Endodermal cell (in vitro differentiated cells): ENCODE results near the gene TAMM41. TPM values are rescaled to one million over a fixed set of nuclear protein-coding genes. Genes with fewer than 3 reads are reported as not detected.

Source experiments
- DNase-seq: peaks from one replicate; pipeline ENCODE4 v3.0.0-alpha.2; 2017
- H3K27ac ChIP-seq: 2 replicates; pipeline ENCODE4 v1.5.1; 2013; ENCODE audit warnings: mild to moderate bottlenecking, low read depth, low read length, moderate library complexity
- H3K27me3 ChIP-seq: 2 replicates; pipeline ENCODE4 v1.6.1; 2013; ENCODE audit warnings: mild to moderate bottlenecking, low read length, moderate library complexity; ENCODE audit not compliant: insufficient read depth, control insufficient read depth, poor library complexity, severe bottlenecking
- H3K36me3 ChIP-seq: 2 replicates; pipeline ENCODE4 v1.7.0; 2013; ENCODE audit warnings: mild to moderate bottlenecking, low read length, moderate library complexity; ENCODE audit not compliant: control insufficient read depth, insufficient read depth
- H3K4me1 ChIP-seq: one replicate; pipeline ENCODE4 v1.7.0; 2013; ENCODE audit warnings: low read length; ENCODE audit not compliant: control insufficient read depth, insufficient read depth
- H3K4me3 ChIP-seq: 2 replicates; pipeline ENCODE4 v1.5.1; 2013; ENCODE audit warnings: mild to moderate bottlenecking, low read length, moderate library complexity
- H3K9ac ChIP-seq: 2 replicates; pipeline ENCODE4 v1.6.1; 2013; ENCODE audit warnings: mild to moderate bottlenecking, low read length, moderate library complexity; ENCODE audit not compliant: poor library complexity, severe bottlenecking; ENCODE audit errors: extremely low read depth
- H3K9me3 ChIP-seq: 2 replicates; pipeline ENCODE4 v1.6.1; 2013; ENCODE audit warnings: mild to moderate bottlenecking, low read length, moderate library complexity; ENCODE audit not compliant: control insufficient read depth
- H3K27ac Mint-ChIP-seq: 2 replicates; pipeline ENCODE4 v1.8.0; 2020; ENCODE audit warnings: mixed read lengths
- H3K27me3 Mint-ChIP-seq: 2 replicates; pipeline ENCODE4 v1.8.0; 2021; ENCODE audit warnings: mild to moderate bottlenecking, mixed read lengths; ENCODE audit not compliant: insufficient read depth
- H3K36me3 Mint-ChIP-seq: 2 replicates; pipeline ENCODE4 v1.8.0; 2020; ENCODE audit warnings: low read depth, mixed read lengths
- H3K4me1 Mint-ChIP-seq: 2 replicates; pipeline ENCODE4 v1.8.0; 2020; ENCODE audit warnings: mixed read lengths
- H3K4me3 Mint-ChIP-seq: 2 replicates; pipeline ENCODE4 v1.8.0; 2020; ENCODE audit warnings: mild to moderate bottlenecking, moderate library complexity, mixed read lengths
- H3K9me3 Mint-ChIP-seq: 2 replicates; pipeline ENCODE4 v1.8.0; 2020; ENCODE audit warnings: mild to moderate bottlenecking, mixed read lengths
- CTCF ChIP-seq: fragments of 200-600 bp; sonication (generic); conservative IDR thresholded peaks from 2 replicates; pipeline ENCODE4 v1.5.0; 2021; ENCODE audit warnings: antibody characterized with exemption, mild to moderate bottlenecking
- whole genome bisulfite sequencing, 2 experiments: methylation state at CpG; one replicate each; pipeline versions ENCODE4 v1.1.5 to v1.1.7; 2013; ENCODE audit warnings: missing lambda C conversion rate in 2 of 2, mixed read lengths in 1 of 2; ENCODE audit not compliant: insufficient coverage in 1 of 2, insufficient read length in 1 of 2; 5-methylcytosine and 5-hydroxymethylcytosine counted together
- total RNA-seq, 2 donors: library from RNA; stranded (reverse); fragmentation: NEBNext Ultra II Directional in 1 of 2; extraction: Animal tissue kit (Norgen Biotek cat#: 25700) in 1 of 2; gene quantifications; 2 replicates in 1 of 2; 3 replicates in 1 of 2; pipeline ENCODE4 v1.2.1, GENCODE V29; 2021

Gene TAMM41
- total RNA-seq, 2 donors from 2014 or later = 28.5 to 31.9 TPM

- no peaks in the 10 kb centered on the region for H3K4me1 Mint-ChIP-seq
- H3K27me3 ChIP-seq = no peaks in the 10 kb centered on the region
- H3K27ac Mint-ChIP-seq = peak overlapping the region; percentile 10
- DNase-seq = no peak
- TF ChIP-seq CTCF = no peak
- H3K27me3 Mint-ChIP-seq = no peaks in the 10 kb centered on the region
- 94 to 97% methylated on average over 9 of the region's 9 CpGs for WGBS, 2 experiments
- no peaks in the 10 kb centered on the region for H3K9me3 ChIP-seq
- no peaks in the 10 kb centered on the region for H3K9me3 Mint-ChIP-seq
- peaks cover 74% of the 10 kb centered on the region for H3K36me3 ChIP-seq
- H3K4me3 Mint-ChIP-seq = no peak overlapping the region
- no peak overlapping the region for H3K4me3 ChIP-seq
- no peak overlapping the region for H3K9ac ChIP-seq
- peaks cover 65% of the 10 kb centered on the region for H3K36me3 Mint-ChIP-seq
- no peak overlapping the region for H3K27ac ChIP-seq
- H3K4me1 ChIP-seq = no peaks in the 10 kb centered on the region
Observed at GRCh38 chr3:11808231-11808630, 38.5 kb downstream of the TAMM41 start.

- Histone ChIP-seq H3K36me3 (peaks cover 74% of the 10 kb centered on the region), H3K27ac (no peak overlapping the region), H3K9ac (no peak overlapping the region), H3K9me3 (peaks cover 5% of the 10 kb centered on the region), H3K4me1 (no peaks in the 10 kb centered on the region), H3K27me3 (no peaks in the 10 kb centered on the region), H3K4me3 (no peak overlapping the region)
- Mint-ChIP-seq H3K4me3 (no peak overlapping the region), H3K9me3 (peaks cover 1% of the 10 kb centered on the region), H3K36me3 (peaks cover 67% of the 10 kb centered on the region), H3K4me1 (no peaks in the 10 kb centered on the region), H3K27ac (peak overlapping the region; percentile 10), H3K27me3 (no peaks in the 10 kb centered on the region)
- no peak for TF ChIP-seq CTCF
- DNase-seq = no peak
- whole genome bisulfite sequencing, 2 experiments = 88 to 95% methylated on average over 5 of the region's 5 CpGs
Observed at GRCh38 chr3:11807686-11808085, 39.0 kb downstream of the TAMM41 start.

GRCh38 chr3:11805716-11806115 is 41.0 kb downstream of the TAMM41 start:
- Mint-ChIP-seq H3K4me3 (no peak overlapping the region), H3K27me3 (no peaks in the 10 kb centered on the region), H3K4me1 (no peaks in the 10 kb centered on the region), H3K36me3 (peaks cover 75% of the 10 kb centered on the region), H3K27ac (no peak overlapping the region), H3K9me3 (peaks cover 4% of the 10 kb centered on the region)
- no peak for TF ChIP-seq CTCF
- no peak for DNase-seq
- Histone ChIP-seq H3K9me3 (peaks cover 11% of the 10 kb centered on the region), H3K4me3 (no peak overlapping the region), H3K27ac (no peak overlapping the region), H3K36me3 (peaks cover 79% of the 10 kb centered on the region), H3K9ac (no peak overlapping the region), H3K27me3 (no peaks in the 10 kb centered on the region), H3K4me1 (no peaks in the 10 kb centered on the region)
- 92 to 95% methylated on average over 4 to 7 of the region's 7 CpGs for WGBS, 2 experiments
